ENCODE measurements around the gene BUD23.

BUD23 gene

DNA sequence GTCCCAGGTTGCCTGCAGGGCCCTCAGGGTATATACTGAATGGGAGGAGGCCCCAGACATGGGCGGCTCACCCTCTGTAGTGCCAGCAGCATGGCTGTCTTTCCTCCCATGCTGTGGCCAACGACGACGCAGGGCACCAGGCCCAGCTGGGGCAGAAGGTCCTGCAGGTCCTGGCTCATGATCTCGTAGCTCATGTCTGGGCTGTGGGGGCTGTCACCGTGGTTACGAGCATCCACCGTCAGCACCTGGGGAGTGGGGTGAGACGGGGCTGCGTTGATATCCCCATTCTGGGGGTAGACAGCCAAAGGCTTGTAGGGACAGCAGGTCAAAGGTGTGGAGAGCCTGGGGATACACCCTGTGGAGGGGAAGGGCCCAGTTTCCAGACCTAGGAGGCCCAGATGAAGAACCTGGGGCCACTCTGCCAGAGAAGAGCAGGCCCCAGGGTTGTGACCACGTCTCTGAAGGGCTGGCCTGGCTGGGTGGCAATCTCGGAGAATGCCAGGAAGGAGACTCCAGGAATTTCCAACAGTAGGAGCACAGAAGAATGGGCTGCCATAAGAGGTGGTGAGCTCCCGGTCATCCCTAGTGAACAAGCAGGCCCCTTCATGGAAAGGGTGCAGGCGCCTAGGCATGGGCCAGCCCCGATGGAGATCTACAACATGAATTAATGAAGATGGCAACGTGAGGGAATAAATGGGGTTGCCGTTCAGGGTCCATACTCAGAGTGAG lies 54.3 kb downstream of the BUD23 start:
- DNase-seq (ENCODE audit: insufficient read length, low spot score) (no peak), FAIRE-seq (no peak)
- TF ChIP-seq PAX5 (IDR thresholded peaks at IDR 0.05; ENCODE audit: insufficient read depth, low read length, severe bottlenecking) (no peak), SPI1 (IDR thresholded peaks at IDR 0.05; ENCODE audit: low read depth, low read length) (no peak), TAF1 (IDR thresholded peaks at IDR 0.05; ENCODE audit: low read depth, low read length) (no peak), POLR2A (IDR thresholded peaks at IDR 0.05; ENCODE audit: low read depth, low read length) (no peak), POU2F2 (IDR thresholded peaks at IDR 0.05; ENCODE audit: low read depth, low read length) (no peak), POLR2AphosphoS5 (IDR thresholded peaks at IDR 0.05; ENCODE audit: low read depth, low read length) (no peak)

GRCh38 chr7:73738220-73738611 lies 54.8 kb downstream of the BUD23 start:
- TF ChIP-seq POLR2AphosphoS5 (IDR thresholded peaks at IDR 0.05; ENCODE audit: low read depth, low read length), result no peak
- TF ChIP-seq POU2F2 (IDR thresholded peaks at IDR 0.05; ENCODE audit: low read depth, low read length), result no peak; the same call in 1 of the 2 replicates
- no peak for TF ChIP-seq PAX5 (IDR thresholded peaks at IDR 0.05; ENCODE audit: insufficient read depth, low read length, severe bottlenecking)
- TF ChIP-seq TAF1 (IDR thresholded peaks at IDR 0.05; ENCODE audit: low read depth, low read length), result no peak
- TF ChIP-seq SPI1 (IDR thresholded peaks at IDR 0.05; ENCODE audit: low read depth, low read length), result peak; percentile 53; the same call in 1 of the 2 replicates
- TF ChIP-seq POLR2A (IDR thresholded peaks at IDR 0.05; ENCODE audit: low read depth, low read length), result peak; percentile 30; the same call in 1 of the 2 replicates
- DNase-seq (ENCODE audit: insufficient read length, low spot score), result peak; percentile 72
- no peak for FAIRE-seq

- FAIRE-seq, result peak; percentile 98
- DNase-seq (ENCODE audit: insufficient read length, low spot score), result peak; percentile 97
- no peak for TF ChIP-seq PAX5 (IDR thresholded peaks at IDR 0.05; ENCODE audit: insufficient read depth, low read length, severe bottlenecking)
- no peak for TF ChIP-seq POU2F2 (IDR thresholded peaks at IDR 0.05; ENCODE audit: low read depth, low read length)
- no peak for TF ChIP-seq TAF1 (IDR thresholded peaks at IDR 0.05; ENCODE audit: low read depth, low read length)
- peak; percentile 56; the same call in 1 of the 2 replicates for TF ChIP-seq POLR2A (IDR thresholded peaks at IDR 0.05; ENCODE audit: low read depth, low read length)
- peak; percentile 75 for TF ChIP-seq POLR2AphosphoS5 (IDR thresholded peaks at IDR 0.05; ENCODE audit: low read depth, low read length)
- TF ChIP-seq SPI1 (IDR thresholded peaks at IDR 0.05; ENCODE audit: low read depth, low read length), result no peak
These were observed 55.4 kb downstream of the BUD23 start, which contains the start of gene ABHD11 for GRCh38 chr7:73738612-73739386. TSS of gene ABHD11 (minus strand) at chr7:73738802. CDS start at chr7:73738770, 32 bp downstream.

GRCh38 chr7:73739387-73739767 lies 56.0 kb downstream of the BUD23 start:
- TF ChIP-seq SPI1 (IDR thresholded peaks at IDR 0.05; ENCODE audit: low read depth, low read length) (no peak), PAX5 (IDR thresholded peaks at IDR 0.05; ENCODE audit: insufficient read depth, low read length, severe bottlenecking) (no peak), POLR2A (IDR thresholded peaks at IDR 0.05; ENCODE audit: low read depth, low read length) (no peak), POLR2AphosphoS5 (IDR thresholded peaks at IDR 0.05; ENCODE audit: low read depth, low read length) (no peak), POU2F2 (IDR thresholded peaks at IDR 0.05; ENCODE audit: low read depth, low read length) (no peak), TAF1 (IDR thresholded peaks at IDR 0.05; ENCODE audit: low read depth, low read length) (no peak)
- no peak for FAIRE-seq
- no peak for DNase-seq (ENCODE audit: insufficient read length, low spot score)

GRCh38 chr7:73740212-73740611 lies 56.8 kb downstream of the BUD23 start:
- TF ChIP-seq POLR2A (IDR thresholded peaks at IDR 0.05; ENCODE audit: low read depth, low read length), result no peak
- TF ChIP-seq POU2F2 (IDR thresholded peaks at IDR 0.05; ENCODE audit: low read depth, low read length), result no peak
- no peak for TF ChIP-seq POLR2AphosphoS5 (IDR thresholded peaks at IDR 0.05; ENCODE audit: low read depth, low read length)
- no peak for TF ChIP-seq SPI1 (IDR thresholded peaks at IDR 0.05; ENCODE audit: low read depth, low read length)
- no peak for TF ChIP-seq TAF1 (IDR thresholded peaks at IDR 0.05; ENCODE audit: low read depth, low read length)
- TF ChIP-seq PAX5 (IDR thresholded peaks at IDR 0.05; ENCODE audit: insufficient read depth, low read length, severe bottlenecking), result no peak
- DNase-seq (ENCODE audit: insufficient read length, low spot score) (no peak), FAIRE-seq (no peak)

DNA sequence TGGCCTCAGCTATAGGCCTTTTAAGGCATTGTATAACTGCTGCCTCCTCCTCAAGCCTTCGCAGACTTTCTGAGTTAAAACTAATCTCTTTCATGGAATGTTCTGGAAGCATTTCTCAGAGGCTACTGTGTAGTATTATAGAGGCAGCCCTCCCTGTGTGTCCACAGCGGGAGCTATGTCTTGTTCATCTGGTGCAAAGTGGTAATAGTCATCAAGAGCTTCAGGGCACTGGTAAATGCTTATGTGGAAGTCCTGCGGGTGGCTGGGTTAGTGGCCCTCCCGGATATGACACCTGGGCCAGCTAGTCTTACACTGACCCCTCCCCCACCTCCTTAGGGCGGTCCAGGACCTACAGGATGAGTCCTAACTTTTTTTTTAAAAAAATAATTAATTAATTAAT lies 57.4 kb downstream of the BUD23 start:
- FAIRE-seq (no peak), DNase-seq (ENCODE audit: insufficient read length, low spot score) (no peak)
- no peak for TF ChIP-seq PAX5 (IDR thresholded peaks at IDR 0.05; ENCODE audit: insufficient read depth, low read length, severe bottlenecking)
- no peak for TF ChIP-seq POLR2A (IDR thresholded peaks at IDR 0.05; ENCODE audit: low read depth, low read length)
- TF ChIP-seq POU2F2 (IDR thresholded peaks at IDR 0.05; ENCODE audit: low read depth, low read length), result no peak
- no peak for TF ChIP-seq SPI1 (IDR thresholded peaks at IDR 0.05; ENCODE audit: low read depth, low read length)
- no peak for TF ChIP-seq POLR2AphosphoS5 (IDR thresholded peaks at IDR 0.05; ENCODE audit: low read depth, low read length)
- TF ChIP-seq TAF1 (IDR thresholded peaks at IDR 0.05; ENCODE audit: low read depth, low read length), result no peak

GRCh38 chr7:73741600-73741999 lies 58.2 kb downstream of the BUD23 start:
- DNase-seq (ENCODE audit: insufficient read length, low spot score) (no peak), FAIRE-seq (no peak)
- no peak for TF ChIP-seq SPI1 (IDR thresholded peaks at IDR 0.05; ENCODE audit: low read depth, low read length)
- no peak for TF ChIP-seq TAF1 (IDR thresholded peaks at IDR 0.05; ENCODE audit: low read depth, low read length)
- no peak for TF ChIP-seq POLR2AphosphoS5 (IDR thresholded peaks at IDR 0.05; ENCODE audit: low read depth, low read length)

- DNase-seq (ENCODE audit: insufficient read length, low spot score), result no peak
- FAIRE-seq, result no peak
- TF ChIP-seq SPI1 (IDR thresholded peaks at IDR 0.05; ENCODE audit: low read depth, low read length), result no peak
- TF ChIP-seq POLR2AphosphoS5 (IDR thresholded peaks at IDR 0.05; ENCODE audit: low read depth, low read length), result no peak
- TF ChIP-seq TAF1 (IDR thresholded peaks at IDR 0.05; ENCODE audit: low read depth, low read length), result no peak
- TF ChIP-seq POLR2A (IDR thresholded peaks at IDR 0.05; ENCODE audit: low read depth, low read length), result no peak
- no peak for TF ChIP-seq PAX5 (IDR thresholded peaks at IDR 0.05; ENCODE audit: insufficient read depth, low read length, severe bottlenecking)
- no peak for TF ChIP-seq POU2F2 (IDR thresholded peaks at IDR 0.05; ENCODE audit: low read depth, low read length)
These were observed 58.9 kb downstream of the BUD23 start for GRCh38 chr7:73742338-73742752.
